Measurements from ENCODE around the gene ANKRD30A. TPM values are rescaled to one million over a fixed set of nuclear protein-coding genes. Genes with fewer than 3 reads are reported as not detected.
A peak's percentile ranks its signal among the peaks of the same experiment; 100 is the strongest.
"Not testable (repeated sequence)": the region's sequence is repeated elsewhere in the genome, so short reads cannot be mapped to it uniquely, and the experiment has no call there.

The ANKRD30A gene
- polyA plus RNA-seq, 4 donors = 0.19 TPM; not detected in 3

DNA sequence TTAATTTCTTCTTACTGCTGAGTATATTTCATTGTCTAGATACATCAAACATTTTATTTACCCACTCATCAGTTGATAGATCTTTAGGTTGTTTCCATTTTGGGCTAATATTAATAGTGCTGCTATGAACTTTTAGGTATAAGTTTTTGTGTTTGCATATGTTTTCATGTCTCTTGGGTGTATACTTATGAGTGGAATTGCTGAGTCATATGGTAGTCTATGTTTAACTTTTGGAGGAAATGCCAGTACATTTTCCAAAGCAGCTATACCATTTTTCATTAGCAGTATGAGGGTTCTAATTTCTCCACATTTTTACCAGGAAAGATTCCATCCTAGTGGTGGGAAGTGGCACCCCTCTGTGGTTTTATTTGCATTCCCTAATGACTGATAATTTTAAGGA is 101.1 kb downstream of the ANKRD30A start:
- no peak for FAIRE-seq
- H3K4me3 ChIP-seq (ENCODE audit: low read depth in 1 of 3, low read length in 3 of 3) = no peak overlapping the region
- DNase-seq = no peak
- peaks cover 0 to 3% of the 10 kb centered on the region in 2 donors for H3K9me3 ChIP-seq (ENCODE audit: control insufficient read depth in 2 of 2, insufficient read depth in 1 of 2, low read depth in 1 of 2, low read length in 1 of 2)
- H3K4me1 ChIP-seq (ENCODE audit: control insufficient read depth in 3 of 3, insufficient read depth in 2 of 3, low read depth in 1 of 3, low read length in 2 of 3) = no peaks in the 10 kb centered on the region
- no peak overlapping the region for H3K27ac ChIP-seq (ENCODE audit: low read depth in 1 of 3, low read length in 2 of 3)
- H3K27me3 ChIP-seq (ENCODE audit: control insufficient read depth in 3 of 3, insufficient read depth in 3 of 3, low read length in 3 of 3) = no peaks in the 10 kb centered on the region
- no peaks in the 10 kb centered on the region for H3K36me3 ChIP-seq (ENCODE audit: control insufficient read depth in 3 of 3, insufficient read depth in 2 of 3, low read depth in 1 of 3, low read length in 3 of 3)

GRCh38 chr10:37234692-37235091 is 109.3 kb downstream of the ANKRD30A start:
- 83 to 86% (median 86%) methylated on average over 3 of the region's 3 CpGs for WGBS, 3 donors
- Histone ChIP-seq H3K4me3 (ENCODE audit: low read depth in 1 of 3, low read length in 3 of 3) (no peak overlapping the region), H3K4me1 (ENCODE audit: control insufficient read depth in 3 of 3, insufficient read depth in 2 of 3, low read depth in 1 of 3, low read length in 2 of 3) (no peaks in the 10 kb centered on the region), H3K27ac (ENCODE audit: low read depth in 1 of 3, low read length in 2 of 3) (no peak overlapping the region), H3K36me3 (ENCODE audit: control insufficient read depth in 3 of 3, insufficient read depth in 2 of 3, low read depth in 1 of 3, low read length in 3 of 3) (no peaks in the 10 kb centered on the region), H3K9me3 (ENCODE audit: control insufficient read depth in 2 of 2, insufficient read depth in 1 of 2, low read depth in 1 of 2, low read length in 1 of 2) (peaks cover 2 to 6% of the 10 kb centered on the region in 2 donors), H3K27me3 (ENCODE audit: control insufficient read depth in 3 of 3, insufficient read depth in 3 of 3, low read length in 3 of 3) (no peaks in the 10 kb centered on the region)
- FAIRE-seq = no peak
- no peak for DNase-seq

- H3K4me3 ChIP-seq (ENCODE audit: low read depth in 1 of 3, low read length in 3 of 3) = no peak overlapping the region
- peaks cover 2 to 6% of the 10 kb centered on the region in 2 donors for H3K9me3 ChIP-seq (ENCODE audit: control insufficient read depth in 2 of 2, insufficient read depth in 1 of 2, low read depth in 1 of 2, low read length in 1 of 2)
- H3K27ac ChIP-seq (ENCODE audit: low read depth in 1 of 3, low read length in 2 of 3) = no peak overlapping the region
- H3K27me3 ChIP-seq (ENCODE audit: control insufficient read depth in 3 of 3, insufficient read depth in 3 of 3, low read length in 3 of 3) = no peaks in the 10 kb centered on the region
- no peaks in the 10 kb centered on the region for H3K4me1 ChIP-seq (ENCODE audit: control insufficient read depth in 3 of 3, insufficient read depth in 2 of 3, low read depth in 1 of 3, low read length in 2 of 3)
- FAIRE-seq (no peak), DNase-seq (no peak)
- 66 to 74% (median 67%) methylated on average over 2 of the region's 2 CpGs for WGBS, 3 donors
- H3K36me3 ChIP-seq (ENCODE audit: control insufficient read depth in 3 of 3, insufficient read depth in 2 of 3, low read depth in 1 of 3, low read length in 3 of 3) = no peaks in the 10 kb centered on the region
These were observed 110.7 kb downstream of the ANKRD30A start for GRCh38 chr10:37236093-37236492.

DNA sequence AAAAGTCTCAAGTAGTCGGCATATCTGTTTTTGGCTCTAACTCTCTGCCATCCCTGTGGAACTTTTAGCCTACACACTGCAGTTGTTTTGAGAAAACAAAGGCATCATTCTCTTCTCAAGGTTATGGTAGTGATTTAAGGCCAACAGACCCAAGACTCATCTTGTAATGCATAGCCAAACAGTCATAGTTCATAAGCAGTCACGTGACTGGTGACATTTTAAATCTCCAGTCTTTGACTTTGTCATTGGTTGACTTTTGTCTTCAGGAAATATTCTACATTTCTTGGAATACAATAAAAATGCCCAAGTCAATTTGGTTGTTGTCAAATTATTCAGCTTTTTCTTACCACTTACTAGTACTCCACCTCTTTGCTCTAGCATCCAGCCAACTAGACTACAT is 114.8 kb downstream of the ANKRD30A start:
- no peaks in the 10 kb centered on the region for H3K27me3 ChIP-seq (ENCODE audit: control insufficient read depth in 3 of 3, insufficient read depth in 3 of 3, low read length in 3 of 3)
- H3K4me1 ChIP-seq (ENCODE audit: control insufficient read depth in 3 of 3, insufficient read depth in 2 of 3, low read depth in 1 of 3, low read length in 2 of 3) = no peaks in the 10 kb centered on the region
- peaks cover 2 to 11% of the 10 kb centered on the region in 2 donors for H3K9me3 ChIP-seq (ENCODE audit: control insufficient read depth in 2 of 2, insufficient read depth in 1 of 2, low read depth in 1 of 2, low read length in 1 of 2)
- H3K36me3 ChIP-seq (ENCODE audit: control insufficient read depth in 3 of 3, insufficient read depth in 2 of 3, low read depth in 1 of 3, low read length in 3 of 3) = no peaks in the 10 kb centered on the region
- 70 to 74% (median 71%) methylated on average over 2 of the region's 2 CpGs for WGBS, 3 donors
- H3K27ac ChIP-seq (ENCODE audit: low read depth in 1 of 3, low read length in 2 of 3) = no peak overlapping the region
- FAIRE-seq (no peak), DNase-seq (no peak)
- no peak overlapping the region for H3K4me3 ChIP-seq (ENCODE audit: low read depth in 1 of 3, low read length in 3 of 3)

GRCh38 chr10:37246637-37247036 is 121.2 kb downstream of the ANKRD30A start:
- FAIRE-seq = no peak
- H3K9me3 ChIP-seq (ENCODE audit: control insufficient read depth in 2 of 2, insufficient read depth in 1 of 2, low read depth in 1 of 2, low read length in 1 of 2) = peaks cover 0 to 19% of the 10 kb centered on the region in 2 donors
- 64 to 74% (median 64%) methylated on average over 2 of the region's 2 CpGs for WGBS, 3 donors

GRCh38 chr10:37255837-37256236 is 130.4 kb downstream of the ANKRD30A start:
- not testable (repeated sequence) for H3K27me3 ChIP-seq (ENCODE audit: control insufficient read depth in 3 of 3, insufficient read depth in 3 of 3, low read length in 3 of 3); H3K36me3 ChIP-seq (ENCODE audit: control insufficient read depth in 3 of 3, insufficient read depth in 2 of 3, low read depth in 1 of 3, low read length in 3 of 3); FAIRE-seq; H3K9me3 ChIP-seq (ENCODE audit: control insufficient read depth in 2 of 2, insufficient read depth in 1 of 2, low read depth in 1 of 2, low read length in 1 of 2); H3K4me3 ChIP-seq (ENCODE audit: low read depth in 1 of 3, low read length in 3 of 3); H3K27ac ChIP-seq (ENCODE audit: low read depth in 1 of 3, low read length in 2 of 3); H3K4me1 ChIP-seq (ENCODE audit: control insufficient read depth in 3 of 3, insufficient read depth in 2 of 3, low read depth in 1 of 3, low read length in 2 of 3)
- WGBS, 3 donors = 24 to 65% (median 38%) methylated on average over 3 of the region's 3 CpGs
- DNase-seq = peak; percentile 28

More at GRCh38 chr10:37246637-37247036, 121.2 kb downstream of the ANKRD30A start:
- H3K27me3 ChIP-seq (ENCODE audit: control insufficient read depth in 3 of 3, insufficient read depth in 3 of 3, low read length in 3 of 3) = no peaks in the 10 kb centered on the region
- H3K36me3 ChIP-seq (ENCODE audit: control insufficient read depth in 3 of 3, insufficient read depth in 2 of 3, low read depth in 1 of 3, low read length in 3 of 3) = no peaks in the 10 kb centered on the region
- H3K4me3 ChIP-seq (ENCODE audit: low read depth in 1 of 3, low read length in 3 of 3) = no peak overlapping the region
- H3K27ac ChIP-seq (ENCODE audit: low read depth in 1 of 3, low read length in 2 of 3) = no peak overlapping the region
- no peaks in the 10 kb centered on the region for H3K4me1 ChIP-seq (ENCODE audit: control insufficient read depth in 3 of 3, insufficient read depth in 2 of 3, low read depth in 1 of 3, low read length in 2 of 3)
- DNase-seq = no peak

GRCh38 chr10:37263304-37263703 is 137.9 kb downstream of the ANKRD30A start:
- WGBS, 3 donors = 74 to 83% (median 77%) methylated on average over 5 of the region's 5 CpGs
- FAIRE-seq (no peak), DNase-seq (no peak)
- Histone ChIP-seq H3K27ac (ENCODE audit: low read depth in 1 of 3, low read length in 2 of 3) (no peak overlapping the region), H3K9me3 (ENCODE audit: control insufficient read depth in 2 of 2, insufficient read depth in 1 of 2, low read depth in 1 of 2, low read length in 1 of 2) (peaks cover 0 to 15% of the 10 kb centered on the region in 2 donors), H3K36me3 (ENCODE audit: control insufficient read depth in 3 of 3, insufficient read depth in 2 of 3, low read depth in 1 of 3, low read length in 3 of 3) (no peaks in the 10 kb centered on the region), H3K4me1 (ENCODE audit: control insufficient read depth in 3 of 3, insufficient read depth in 2 of 3, low read depth in 1 of 3, low read length in 2 of 3) (no peaks in the 10 kb centered on the region), H3K27me3 (ENCODE audit: control insufficient read depth in 3 of 3, insufficient read depth in 3 of 3, low read length in 3 of 3) (no peaks in the 10 kb centered on the region), H3K4me3 (ENCODE audit: low read depth in 1 of 3, low read length in 3 of 3) (no peak overlapping the region)

DNA sequence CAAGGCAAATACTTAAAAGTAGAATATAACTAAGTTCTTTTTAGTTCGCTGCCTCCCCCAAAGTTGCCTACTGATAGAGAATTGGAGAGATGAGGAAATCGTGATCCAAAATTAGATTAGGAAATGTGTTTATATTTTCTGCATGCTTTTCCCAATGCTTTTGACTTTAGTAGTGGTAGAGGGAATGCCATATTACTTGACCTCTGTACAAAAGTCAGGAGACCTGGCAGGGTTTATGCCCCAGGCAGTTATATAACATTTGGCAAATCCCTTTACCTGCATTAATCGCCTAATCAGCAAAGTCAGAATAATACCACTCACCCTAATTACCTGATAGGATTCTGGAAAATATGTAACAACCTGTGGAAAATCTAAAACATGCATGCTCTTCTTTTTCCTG is 142.9 kb downstream of the ANKRD30A start:
- peaks cover 0 to 17% of the 10 kb centered on the region in 2 donors for H3K9me3 ChIP-seq (ENCODE audit: control insufficient read depth in 2 of 2, insufficient read depth in 1 of 2, low read depth in 1 of 2, low read length in 1 of 2)
- FAIRE-seq (no peak), DNase-seq (no peak)
- no peak overlapping the region for H3K4me3 ChIP-seq (ENCODE audit: low read depth in 1 of 3, low read length in 3 of 3)
- no peak overlapping the region for H3K27ac ChIP-seq (ENCODE audit: low read depth in 1 of 3, low read length in 2 of 3)
- WGBS, 3 donors = 61 to 63% (median 62%) methylated on average over 3 of the region's 3 CpGs
- H3K27me3 ChIP-seq (ENCODE audit: control insufficient read depth in 3 of 3, insufficient read depth in 3 of 3, low read length in 3 of 3) = no peaks in the 10 kb centered on the region
- H3K36me3 ChIP-seq (ENCODE audit: control insufficient read depth in 3 of 3, insufficient read depth in 2 of 3, low read depth in 1 of 3, low read length in 3 of 3) = no peaks in the 10 kb centered on the region
- H3K4me1 ChIP-seq (ENCODE audit: control insufficient read depth in 3 of 3, insufficient read depth in 2 of 3, low read depth in 1 of 3, low read length in 2 of 3) = no peaks in the 10 kb centered on the region

GRCh38 chr10:37269554-37270256 is 144.3 kb downstream of the ANKRD30A start:
- Histone ChIP-seq H3K9me3 (ENCODE audit: control insufficient read depth in 2 of 2, insufficient read depth in 1 of 2, low read depth in 1 of 2, low read length in 1 of 2) (peaks cover 0 to 11% of the 10 kb centered on the region in 2 donors), H3K27ac (ENCODE audit: low read depth in 1 of 3, low read length in 2 of 3) (no peak overlapping the region), H3K4me1 (ENCODE audit: control insufficient read depth in 3 of 3, insufficient read depth in 2 of 3, low read depth in 1 of 3, low read length in 2 of 3) (no peaks in the 10 kb centered on the region), H3K27me3 (ENCODE audit: control insufficient read depth in 3 of 3, insufficient read depth in 3 of 3, low read length in 3 of 3) (no peaks in the 10 kb centered on the region), H3K4me3 (ENCODE audit: low read depth in 1 of 3, low read length in 3 of 3) (no peak overlapping the region), H3K36me3 (ENCODE audit: control insufficient read depth in 3 of 3, insufficient read depth in 2 of 3, low read depth in 1 of 3, low read length in 3 of 3) (no peaks in the 10 kb centered on the region)
- no peak for DNase-seq
- no peak for FAIRE-seq
- WGBS, 3 donors = 55 to 66% (median 59%) methylated on average over 5 of the region's 5 CpGs
